HG03558 (cell line): ENCODE results near the gene BBX.

Experiments
- ATAC-seq: cut with Tn5 transposase; IDR thresholded peaks from one replicate; pipeline ENCODE4 v1.9.1; 2021; ENCODE audit warnings: moderate number of reproducible peaks; ENCODE audit not compliant: unreplicated experiment; ENCODE audit errors: extremely low read depth

Gene BBX

DNA sequence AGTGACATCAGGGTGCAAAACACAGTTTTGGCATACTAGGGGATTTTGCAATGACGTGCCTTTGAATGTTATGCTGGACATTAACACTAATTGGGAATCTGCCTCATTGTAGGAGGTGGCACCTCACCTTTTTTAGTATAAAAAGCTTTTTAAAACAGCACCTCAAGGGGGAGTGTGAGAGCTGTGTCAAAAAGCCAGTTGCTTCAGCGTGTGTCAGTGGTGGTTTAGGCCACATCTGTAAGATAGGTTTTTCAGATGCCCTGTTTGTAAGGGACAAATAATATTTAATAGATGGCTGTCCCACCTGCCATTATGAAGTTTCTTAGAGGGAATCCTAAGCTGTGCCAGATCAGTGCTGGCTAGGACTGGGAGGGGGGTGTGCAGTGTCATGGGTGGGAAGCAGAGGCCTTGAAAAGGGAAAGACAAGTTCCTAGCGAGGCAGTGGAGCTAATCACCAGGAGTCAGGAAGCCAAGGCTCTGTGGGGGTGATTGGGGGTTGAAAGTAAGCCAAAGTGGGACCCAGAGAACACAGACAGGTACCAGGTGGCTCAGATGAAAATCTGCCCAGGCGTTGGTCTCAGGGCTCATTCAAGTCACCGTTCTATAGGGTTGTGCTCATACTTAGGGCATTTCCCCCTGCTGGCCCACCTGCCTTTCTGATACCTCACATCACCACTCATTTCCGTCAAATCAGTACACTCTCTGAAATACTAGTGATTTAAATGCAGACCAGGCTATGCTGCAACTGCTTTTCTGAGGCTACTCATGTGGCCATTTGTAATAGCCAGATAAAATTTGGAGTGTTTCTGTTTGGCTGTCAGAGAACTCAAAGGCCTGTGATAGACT is 120.5 kb downstream of the BBX start:
- no peak for ATAC-seq

DNA sequence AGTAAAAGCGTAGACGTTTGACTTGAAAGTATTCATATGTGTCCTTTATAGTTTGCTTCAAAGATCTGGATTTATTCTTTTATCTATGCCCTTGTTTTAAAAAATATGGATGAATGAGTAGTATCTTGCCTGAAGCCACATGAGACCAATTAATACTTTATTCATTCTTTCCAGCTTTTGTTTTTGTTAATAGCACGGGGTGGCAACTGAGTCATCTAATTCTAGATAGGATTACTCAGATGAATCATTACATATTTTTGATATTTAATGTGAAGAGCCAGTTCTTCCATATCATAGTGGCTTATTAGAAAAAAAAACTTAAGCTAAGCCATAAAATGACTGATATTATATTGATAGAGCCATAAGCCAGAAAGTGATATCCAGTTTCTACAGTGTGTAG is 121.9 kb downstream of the BBX start:
- no peak for ATAC-seq

DNA sequence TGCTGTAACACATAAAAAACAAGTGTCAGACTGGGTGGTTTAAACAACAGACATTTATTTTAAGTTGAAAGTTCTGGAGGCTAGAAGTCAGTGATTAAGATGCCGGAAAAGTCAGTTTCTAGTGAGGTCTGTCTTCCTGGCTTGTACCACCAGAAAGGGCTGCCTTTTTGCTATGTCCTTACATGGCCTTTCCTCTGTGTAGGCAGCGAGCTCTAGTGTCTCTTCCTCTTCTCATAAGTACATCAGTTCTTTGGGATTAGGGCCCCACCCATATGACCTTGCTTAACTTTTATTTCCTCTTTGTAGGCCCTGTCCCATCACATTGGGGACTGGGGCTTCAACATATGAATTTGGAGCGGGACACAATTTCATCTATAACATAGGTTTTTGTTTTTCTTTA is 128.0 kb downstream of the BBX start:
- ATAC-seq: no peak

DNA sequence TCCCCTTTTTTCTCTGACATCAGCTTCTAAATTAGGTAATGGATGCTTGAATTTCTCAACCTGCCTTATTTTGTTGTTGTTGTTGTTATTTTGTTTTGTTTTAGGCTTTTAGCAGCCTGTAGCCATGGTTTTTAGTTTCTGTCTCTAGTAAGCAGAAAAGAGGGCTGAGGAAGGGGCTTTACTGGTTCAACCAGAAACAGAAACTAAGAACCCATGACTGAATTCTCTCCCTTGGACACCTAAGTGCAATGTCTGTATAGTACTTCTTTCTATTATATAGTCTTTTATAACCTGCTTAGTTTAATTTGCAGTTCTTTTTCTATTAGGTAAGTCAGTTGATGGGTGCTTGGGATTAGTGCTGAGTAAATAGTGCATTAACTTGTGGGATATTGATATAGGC is 129.0 kb downstream of the BBX start:
- ATAC-seq: peak; percentile 64

DNA sequence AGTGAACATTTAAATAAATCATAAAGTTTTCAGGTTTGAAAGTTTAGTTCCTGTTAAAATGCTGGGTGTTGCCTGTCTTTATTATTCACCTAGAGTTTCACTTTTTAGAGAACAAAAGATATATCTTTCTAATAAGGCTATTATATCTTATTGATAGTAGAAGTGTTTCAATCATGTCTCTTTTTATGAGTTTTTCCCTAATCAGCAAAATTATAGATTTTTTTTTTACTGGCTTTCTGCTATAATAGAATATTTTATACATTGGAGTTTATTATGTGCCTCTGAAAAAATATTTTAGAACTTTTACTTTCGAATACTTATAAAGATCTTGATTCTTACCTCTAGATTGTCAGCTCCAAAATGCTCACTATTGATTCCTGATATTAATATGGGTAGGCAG is 131.5 kb downstream of the BBX start:
- ATAC-seq: no peak

DNA sequence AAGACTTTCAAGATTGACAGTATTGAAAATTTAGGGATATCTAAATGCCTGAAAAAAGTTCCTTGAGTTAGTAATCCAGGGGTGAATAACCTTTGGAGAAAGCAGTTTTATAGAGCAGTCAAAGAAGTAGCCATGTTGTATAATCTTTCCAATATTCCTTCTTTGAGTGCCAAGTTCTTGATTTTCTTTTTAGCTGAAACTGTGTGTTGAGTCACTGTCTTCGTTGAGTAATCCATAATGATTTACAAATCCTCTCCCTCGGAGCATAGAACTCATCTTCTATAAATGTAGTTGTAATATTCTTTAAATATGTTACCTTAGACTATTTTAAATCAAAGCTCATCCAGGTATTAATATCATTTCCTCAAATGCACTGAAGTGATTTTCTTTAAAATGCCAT is 135.2 kb downstream of the BBX start:
- ATAC-seq: no peak

DNA sequence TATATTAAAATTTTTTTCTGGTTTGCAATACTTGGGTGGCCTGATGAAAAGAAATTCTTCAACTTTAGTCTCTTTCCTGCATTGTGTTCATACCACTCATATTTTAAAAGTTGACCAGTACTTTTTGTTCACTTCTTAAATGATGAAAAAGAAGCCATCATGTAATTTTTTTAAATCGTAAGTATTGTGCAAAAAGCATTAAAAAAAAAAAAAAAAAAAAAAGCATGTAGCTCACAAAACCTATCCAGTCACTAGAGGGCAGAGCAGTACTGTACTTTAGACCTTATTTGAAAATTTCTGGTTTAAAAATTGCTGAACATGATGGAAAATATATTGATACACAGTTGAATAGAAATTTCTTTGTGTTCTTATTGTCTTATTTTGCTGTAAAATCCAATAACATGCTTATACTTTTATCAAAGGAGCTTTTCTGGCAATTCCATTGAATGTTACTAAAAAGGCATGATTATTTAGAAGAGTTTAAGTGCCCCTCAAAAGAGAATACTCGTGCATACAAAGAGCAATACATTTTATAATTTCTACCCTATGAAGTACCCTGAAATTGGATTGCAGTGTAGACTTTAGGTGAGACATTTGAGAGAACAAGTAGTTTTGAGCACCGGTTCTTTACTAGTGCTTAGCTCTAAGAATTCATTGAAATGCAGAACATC is 137.7 kb downstream of the BBX start:
- no peak for ATAC-seq

DNA sequence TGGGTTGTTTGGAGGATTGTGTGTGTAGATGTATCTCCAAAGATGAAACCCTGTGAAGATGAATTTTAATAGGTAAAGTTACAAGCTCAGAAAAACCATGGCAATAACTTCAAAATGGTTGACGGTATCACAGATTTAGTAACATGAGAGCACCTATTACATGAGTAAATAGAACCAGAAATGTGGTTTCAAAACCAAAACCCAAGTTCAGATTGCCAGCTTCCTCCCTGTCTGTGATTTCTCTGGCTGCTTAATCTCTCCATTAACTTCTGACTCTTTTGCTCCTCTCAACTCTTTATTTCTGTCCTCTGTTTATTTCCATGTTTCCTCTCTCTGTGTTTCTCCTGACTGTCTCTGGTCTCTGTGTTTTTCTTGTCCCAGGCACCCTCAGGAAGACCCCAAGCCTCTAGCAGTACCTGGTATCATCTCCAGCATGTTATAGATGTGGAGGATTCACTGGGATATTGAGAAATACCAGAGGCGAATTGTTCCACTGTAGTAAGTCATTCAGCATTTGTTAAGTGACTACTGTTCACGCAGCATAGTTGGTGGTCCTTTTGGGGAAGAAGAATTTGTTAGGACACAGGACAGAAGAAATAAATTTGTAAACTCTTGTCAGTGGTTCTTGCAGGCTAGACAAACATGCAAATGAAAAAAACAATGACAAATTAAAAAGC is 138.8 kb downstream of the BBX start:
- no peak for ATAC-seq

DNA sequence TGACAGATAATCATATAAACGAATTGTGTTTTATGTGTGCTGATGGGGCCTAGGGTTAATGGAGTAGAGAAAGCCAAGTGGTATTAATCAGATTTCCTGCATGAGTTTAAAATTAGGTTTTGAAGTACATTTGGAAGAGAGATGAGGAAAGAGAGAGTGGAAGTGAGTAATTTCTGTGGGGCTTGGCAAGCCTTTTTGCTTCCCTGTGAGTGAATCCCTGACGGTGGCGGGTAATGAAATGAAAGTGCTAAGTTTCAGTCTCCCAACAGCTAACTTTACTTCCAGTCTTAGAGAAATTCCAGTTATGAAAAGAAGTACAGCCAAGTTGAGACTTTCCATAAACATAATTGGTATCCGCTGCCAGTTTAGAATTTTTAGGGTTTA is 139.4 kb downstream of the BBX start:
- ATAC-seq: no peak

DNA sequence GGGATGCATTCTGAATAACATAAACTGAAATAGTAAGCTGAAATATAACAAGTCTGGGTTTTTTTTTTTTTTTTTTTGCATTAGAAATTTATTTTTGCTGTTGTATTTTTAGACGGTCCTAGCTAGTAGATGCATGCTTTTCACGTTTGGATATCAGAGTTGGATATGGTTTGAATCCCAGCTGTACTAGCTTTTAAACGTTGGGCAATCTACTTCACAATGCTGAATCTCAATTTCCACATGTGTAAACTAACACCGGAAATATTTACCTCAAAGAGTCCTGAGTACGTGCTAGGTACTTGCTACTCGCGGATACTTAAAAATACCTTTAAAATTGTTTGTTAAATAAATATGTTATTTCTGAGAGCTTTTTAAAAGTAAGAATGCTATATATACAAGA is 139.8 kb downstream of the BBX start:
- ATAC-seq: no peak

DNA sequence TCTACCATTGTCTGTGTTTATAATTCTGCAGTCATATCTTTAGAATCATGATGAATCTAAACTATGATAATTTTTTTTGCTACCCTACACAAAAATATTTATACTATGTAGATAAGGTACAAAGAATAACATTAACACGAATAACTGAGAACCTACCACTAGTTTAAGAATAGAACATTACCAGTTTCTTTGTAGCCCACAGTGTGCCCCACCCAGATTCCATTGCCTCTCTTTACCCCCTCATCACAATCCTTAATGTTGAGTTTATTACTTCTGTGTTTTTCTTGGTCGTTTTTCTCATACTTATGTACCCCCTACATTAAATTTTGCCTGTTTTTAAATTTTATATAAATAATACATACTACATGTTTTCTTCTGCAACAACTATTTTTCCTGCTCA is 140.5 kb downstream of the BBX start:
- ATAC-seq: no peak

DNA sequence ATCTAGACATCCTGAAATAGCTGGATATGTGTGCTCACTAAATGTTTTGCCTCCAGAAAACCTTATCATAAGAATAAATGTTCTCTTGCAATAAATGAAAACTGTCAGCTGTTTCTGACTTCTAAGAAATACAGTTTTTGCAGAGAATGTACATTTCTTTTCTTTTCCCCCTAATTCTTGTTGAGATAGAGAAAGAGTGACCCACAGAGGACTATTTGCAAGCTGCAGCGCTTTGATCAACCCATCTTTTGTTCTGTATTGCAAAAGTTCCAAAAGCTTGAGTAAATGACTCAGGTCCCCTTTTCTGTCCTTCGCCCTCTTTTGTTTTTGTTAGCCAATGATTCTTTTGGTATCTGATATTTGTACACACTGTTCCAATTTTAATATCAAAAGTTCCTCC is 141.9 kb downstream of the BBX start:
- no peak for ATAC-seq

DNA sequence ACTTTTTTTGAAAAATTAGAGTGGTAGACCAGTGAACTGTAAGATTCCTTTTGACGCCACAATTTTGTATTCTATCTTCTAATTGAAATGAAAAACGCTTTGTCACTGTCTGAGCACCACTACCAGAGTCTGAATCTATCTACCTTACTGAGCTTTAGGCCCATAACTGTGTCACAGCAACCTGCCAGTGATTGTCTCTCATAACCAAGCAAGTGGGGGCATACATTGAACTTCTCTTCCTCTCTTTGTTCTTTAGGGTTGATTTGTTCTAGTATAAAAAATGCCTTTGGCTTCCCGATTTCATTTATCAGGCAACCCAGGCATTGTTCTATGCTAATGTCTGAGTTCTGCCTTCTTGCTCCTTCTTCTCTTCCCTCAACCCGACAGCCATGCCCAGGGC is 142.6 kb downstream of the BBX start:
- ATAC-seq: no peak

DNA sequence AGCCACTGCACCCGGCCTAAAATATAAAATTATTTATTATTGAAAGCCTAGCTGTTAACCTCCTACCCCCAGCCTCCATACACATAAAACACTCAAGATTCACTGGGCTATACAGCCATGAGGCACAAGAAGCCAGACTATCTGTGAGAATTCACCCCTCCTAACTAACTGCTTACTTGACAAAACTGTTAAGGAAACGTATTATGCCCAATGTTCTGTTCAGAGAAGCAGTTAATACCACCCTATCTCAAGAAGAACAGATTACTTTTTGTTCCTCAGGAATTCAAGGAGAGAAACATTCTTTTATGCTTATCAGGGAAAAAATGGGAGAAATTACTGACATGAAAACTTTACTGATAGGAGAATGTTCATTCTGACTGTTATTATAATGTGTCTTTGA is 144.1 kb downstream of the BBX start:
- no peak for ATAC-seq

DNA sequence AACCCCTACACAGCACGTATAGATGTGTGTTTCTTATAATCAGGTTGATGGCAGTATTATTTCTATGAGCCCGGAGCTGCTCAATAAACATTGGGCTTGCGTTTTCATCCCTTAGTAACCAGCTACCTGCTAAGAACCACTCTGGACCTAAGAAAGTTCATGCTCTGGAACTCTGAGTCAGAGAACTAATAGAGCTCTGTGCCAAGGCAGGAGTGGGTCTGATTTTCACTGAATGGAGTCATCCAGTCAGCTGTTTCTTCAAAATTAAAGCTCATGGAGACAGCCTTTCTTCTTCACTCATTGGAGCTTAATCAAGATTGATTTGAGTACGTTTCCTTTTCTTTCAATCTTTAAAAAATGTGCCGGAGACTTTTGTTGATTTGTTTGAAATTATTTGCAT is 145.7 kb downstream of the BBX start:
- ATAC-seq: no peak

DNA sequence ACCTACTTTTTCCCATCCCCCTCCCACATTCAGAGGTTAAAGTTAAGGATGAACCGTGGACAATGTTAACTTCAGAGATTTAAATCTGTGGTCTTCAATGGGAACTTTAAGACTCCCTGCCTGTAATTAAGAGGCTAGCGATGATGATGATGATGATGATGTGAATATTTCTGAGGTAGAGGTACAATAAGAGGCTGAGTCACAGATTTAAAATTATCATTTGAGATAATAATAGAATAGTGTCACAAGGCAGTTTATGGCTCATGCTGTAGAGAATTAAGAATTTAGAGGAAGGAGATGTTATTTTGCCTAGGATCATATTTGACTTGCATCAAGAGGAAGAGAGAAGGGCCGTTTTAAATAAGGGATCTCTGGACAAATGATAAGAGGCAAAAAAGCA is 146.2 kb downstream of the BBX start:
- no peak for ATAC-seq

DNA sequence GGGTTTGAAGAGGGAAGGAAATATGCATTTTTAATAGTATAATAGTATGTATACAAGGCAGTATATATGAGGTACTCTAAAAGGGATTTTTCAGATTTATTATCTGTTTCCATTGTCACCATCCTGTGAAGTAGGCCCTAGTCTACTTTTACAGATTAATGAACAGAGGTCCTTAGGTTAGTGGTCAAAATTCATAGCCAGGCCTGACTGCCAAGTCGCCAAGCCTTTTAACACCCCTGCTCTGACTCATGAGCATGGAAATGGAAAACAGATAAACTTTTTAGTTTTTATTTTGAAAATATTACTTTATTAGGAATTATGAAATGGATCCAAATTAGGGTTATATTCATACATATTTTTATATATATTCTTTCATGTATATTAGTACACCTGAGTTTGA is 146.9 kb downstream of the BBX start:
- ATAC-seq: no peak

DNA sequence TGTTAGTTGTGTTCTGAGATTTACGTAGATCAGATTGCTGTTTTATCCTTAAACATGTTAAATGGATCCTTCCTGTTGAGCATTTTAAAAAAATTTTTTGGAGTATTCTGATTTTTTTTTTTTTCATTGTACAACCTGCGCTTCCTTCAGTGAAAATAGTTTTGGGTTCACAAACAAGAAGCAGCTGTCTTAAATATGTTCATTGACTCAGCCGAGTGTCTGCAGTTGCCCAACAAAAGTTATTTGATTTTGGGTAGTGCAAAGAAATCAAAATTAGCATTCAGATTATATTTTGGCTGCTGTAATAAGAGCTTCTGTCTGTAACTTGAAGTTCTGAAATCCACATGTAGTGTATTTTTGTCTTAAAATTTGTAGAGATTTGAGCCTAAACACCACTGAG is 148.2 kb downstream of the BBX start:
- ATAC-seq: no peak

DNA sequence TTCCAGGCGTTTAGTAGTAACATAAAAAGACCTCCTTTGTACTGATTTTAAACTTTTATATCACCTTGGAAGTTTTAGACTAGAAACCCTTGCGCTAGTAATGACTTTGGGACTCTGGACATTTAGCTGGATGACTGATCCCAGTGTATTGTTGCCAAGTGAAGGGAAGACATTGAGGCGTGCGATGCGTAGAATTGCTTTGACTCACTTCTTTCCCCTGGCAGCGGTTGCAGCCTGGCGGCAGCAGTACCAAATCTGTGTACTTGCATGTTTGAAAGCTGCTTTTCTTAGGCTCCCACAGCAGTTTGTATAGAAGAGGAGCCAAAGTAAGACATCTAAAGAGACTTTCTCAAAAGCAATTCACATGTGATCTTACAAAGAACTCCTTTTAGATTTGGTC is 151.6 kb downstream of the BBX start:
- ATAC-seq: no peak

DNA sequence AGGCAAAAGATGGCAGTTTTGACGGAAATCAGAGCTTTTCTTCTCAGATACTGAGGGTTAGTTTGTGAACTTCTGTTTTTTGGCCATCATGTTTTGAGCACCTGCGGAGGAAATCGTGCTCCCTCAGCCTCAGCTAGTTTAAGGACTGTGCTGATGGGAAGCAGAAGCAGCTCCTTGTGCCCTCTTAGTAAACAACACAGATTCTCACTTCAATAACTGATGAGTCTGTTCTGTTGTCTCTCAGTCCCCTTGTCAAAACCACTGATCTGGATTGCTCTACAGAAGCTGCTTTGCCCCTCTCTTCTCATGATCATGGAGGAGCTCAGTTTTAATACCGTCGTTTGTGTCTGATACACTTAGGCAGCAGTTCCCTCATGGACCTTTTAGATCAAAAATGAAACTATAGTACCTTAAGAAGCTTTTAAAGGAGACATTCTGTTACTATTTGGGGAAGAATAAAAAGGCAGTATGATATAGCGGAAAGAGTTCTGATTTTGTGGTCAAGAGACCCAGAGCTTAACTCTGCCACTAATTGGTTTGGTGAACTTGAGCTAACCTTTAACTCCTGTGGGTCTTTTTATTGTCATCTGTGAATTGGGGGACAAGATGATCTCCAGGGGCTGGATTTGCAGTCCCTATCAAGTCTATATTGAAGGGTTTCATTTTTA is 152.6 kb downstream of the BBX start:
- ATAC-seq: no peak
